Epithelial cell of proximal tubule (primary cell): ENCODE measurements around the gene KCNC1. TPM values are rescaled to one million over a fixed set of nuclear protein-coding genes. Genes with fewer than 3 reads are reported as not detected.

Source experiments
- DNase-seq: peaks from one replicate; pipeline ENCODE4 v3.0.0-alpha.2; 2011; ENCODE audit warnings: low read depth
- H3K4me3 ChIP-seq: 2 replicates; pipeline ENCODE4 v1.5.1; 2011; ENCODE audit warnings: low read depth, mild to moderate bottlenecking, low read length
- CTCF ChIP-seq: conservative IDR thresholded peaks from 2 replicates; pipeline ENCODE4 v1.5.1; 2012; ENCODE audit warnings: low read depth, mild to moderate bottlenecking, low read length
- total RNA-seq: library from RNA; depleted of rRNA; stranded (reverse); fragments of >200 nt; gene quantifications from 2 replicates; pipeline ENCODE4 v1.2.3, GENCODE V29; 2015

The KCNC1 gene
- total RNA-seq, 1 donor from 2014 or later: not detected

GRCh38 chr11:17750013-17750800 is 15.6 kb downstream of the KCNC1 start:
- DNase-seq: no peak
- no peak overlapping the region for H3K4me3 ChIP-seq

GRCh38 chr11:17750801-17751165 is 16.2 kb downstream of the KCNC1 start:
- DNase-seq: no peak
- H3K4me3 ChIP-seq: no peak overlapping the region
- no peak for TF ChIP-seq CTCF

More at GRCh38 chr11:17750013-17750800, 15.6 kb downstream of the KCNC1 start:
- TF ChIP-seq CTCF: no peak

- TF ChIP-seq CTCF: no peak
- DNase-seq: no peak
- no peak overlapping the region for H3K4me3 ChIP-seq
Observed at GRCh38 chr11:17751558-17751957, 17.0 kb downstream of the KCNC1 start.

GRCh38 chr11:17752144-17752543 is 17.6 kb downstream of the KCNC1 start:
- no peak overlapping the region for H3K4me3 ChIP-seq
- DNase-seq: no peak
- no peak for TF ChIP-seq CTCF

GRCh38 chr11:17753153-17753552 is 18.6 kb downstream of the KCNC1 start:
- H3K4me3 ChIP-seq: no peak overlapping the region
- no peak for DNase-seq
- no peak for TF ChIP-seq CTCF

GRCh38 chr11:17753641-17754040 is 19.1 kb downstream of the KCNC1 start:
- no peak for TF ChIP-seq CTCF
- no peak overlapping the region for H3K4me3 ChIP-seq
- DNase-seq: no peak

- no peak for TF ChIP-seq CTCF
- H3K4me3 ChIP-seq: no peak overlapping the region
- no peak for DNase-seq
Observed at GRCh38 chr11:17755891-17756290, 21.3 kb downstream of the KCNC1 start.
